Panc1 (cell line): ENCODE data around the gene SLC10A7.

Experiments used
- POLR2AphosphoS5 ChIP-seq: IDR thresholded peaks from 2 replicates; pipeline ENCODE4 v1.6.1; 2012; ENCODE audit warnings: mild to moderate bottlenecking, low read depth, low read length, moderate library complexity
- SIN3A ChIP-seq: IDR thresholded peaks from 2 replicates; pipeline ENCODE4 v1.6.1; 2012; ENCODE audit warnings: low read depth, mild to moderate bottlenecking, low read length, moderate library complexity, borderline replicate concordance; ENCODE audit not compliant: insufficient read depth
- TCF7L2 ChIP-seq: IDR thresholded peaks from 2 replicates; pipeline ENCODE4 v1.6.1; 2011; ENCODE audit warnings: mild to moderate bottlenecking, low read depth, low read length, inconsistent platforms
- TF ChIP-seq, protein P1 (sequence below): fragments of 450-650 bp; IDR thresholded peaks from 2 replicates; pipeline ENCODE4 v1.5.1; 2017; ENCODE audit warnings: mild to moderate bottlenecking
- TF ChIP-seq, protein P2 (sequence below), 2 experiments: IDR thresholded peaks; 2 replicates each; pipeline ENCODE4 v1.6.1; 2011 to 2012; ENCODE audit warnings: low read depth in 2 of 2, control low read depth in 1 of 2, low read length in 1 of 2, mild to moderate bottlenecking in 1 of 2, moderate library complexity in 1 of 2; ENCODE audit not compliant: insufficient read depth in 1 of 2

DNA sequence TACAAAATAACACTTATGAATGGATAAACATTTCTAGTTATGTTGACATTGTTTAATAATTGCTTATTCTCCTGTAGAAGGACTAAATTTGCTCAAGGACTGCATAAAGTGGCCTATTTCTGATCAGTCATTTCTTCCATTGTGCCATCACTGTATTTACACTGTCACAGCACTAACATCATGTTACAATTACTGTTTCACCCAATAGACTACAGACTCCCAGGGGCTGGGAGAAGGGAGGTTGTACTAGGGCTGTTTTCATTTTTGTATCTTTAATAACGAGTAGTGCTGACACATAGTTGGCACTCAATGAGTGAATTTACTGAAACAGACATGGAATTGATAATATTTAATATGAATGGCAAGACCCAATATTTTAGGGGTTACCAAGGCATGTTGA, 139.5 kb downstream of the SLC10A7 start:
- TF ChIP-seq, protein P1, sequence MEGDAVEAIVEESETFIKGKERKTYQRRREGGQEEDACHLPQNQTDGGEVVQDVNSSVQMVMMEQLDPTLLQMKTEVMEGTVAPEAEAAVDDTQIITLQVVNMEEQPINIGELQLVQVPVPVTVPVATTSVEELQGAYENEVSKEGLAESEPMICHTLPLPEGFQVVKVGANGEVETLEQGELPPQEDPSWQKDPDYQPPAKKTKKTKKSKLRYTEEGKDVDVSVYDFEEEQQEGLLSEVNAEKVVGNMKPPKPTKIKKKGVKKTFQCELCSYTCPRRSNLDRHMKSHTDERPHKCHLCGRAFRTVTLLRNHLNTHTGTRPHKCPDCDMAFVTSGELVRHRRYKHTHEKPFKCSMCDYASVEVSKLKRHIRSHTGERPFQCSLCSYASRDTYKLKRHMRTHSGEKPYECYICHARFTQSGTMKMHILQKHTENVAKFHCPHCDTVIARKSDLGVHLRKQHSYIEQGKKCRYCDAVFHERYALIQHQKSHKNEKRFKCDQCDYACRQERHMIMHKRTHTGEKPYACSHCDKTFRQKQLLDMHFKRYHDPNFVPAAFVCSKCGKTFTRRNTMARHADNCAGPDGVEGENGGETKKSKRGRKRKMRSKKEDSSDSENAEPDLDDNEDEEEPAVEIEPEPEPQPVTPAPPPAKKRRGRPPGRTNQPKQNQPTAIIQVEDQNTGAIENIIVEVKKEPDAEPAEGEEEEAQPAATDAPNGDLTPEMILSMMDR: no peak
- TF ChIP-seq, protein P2, sequence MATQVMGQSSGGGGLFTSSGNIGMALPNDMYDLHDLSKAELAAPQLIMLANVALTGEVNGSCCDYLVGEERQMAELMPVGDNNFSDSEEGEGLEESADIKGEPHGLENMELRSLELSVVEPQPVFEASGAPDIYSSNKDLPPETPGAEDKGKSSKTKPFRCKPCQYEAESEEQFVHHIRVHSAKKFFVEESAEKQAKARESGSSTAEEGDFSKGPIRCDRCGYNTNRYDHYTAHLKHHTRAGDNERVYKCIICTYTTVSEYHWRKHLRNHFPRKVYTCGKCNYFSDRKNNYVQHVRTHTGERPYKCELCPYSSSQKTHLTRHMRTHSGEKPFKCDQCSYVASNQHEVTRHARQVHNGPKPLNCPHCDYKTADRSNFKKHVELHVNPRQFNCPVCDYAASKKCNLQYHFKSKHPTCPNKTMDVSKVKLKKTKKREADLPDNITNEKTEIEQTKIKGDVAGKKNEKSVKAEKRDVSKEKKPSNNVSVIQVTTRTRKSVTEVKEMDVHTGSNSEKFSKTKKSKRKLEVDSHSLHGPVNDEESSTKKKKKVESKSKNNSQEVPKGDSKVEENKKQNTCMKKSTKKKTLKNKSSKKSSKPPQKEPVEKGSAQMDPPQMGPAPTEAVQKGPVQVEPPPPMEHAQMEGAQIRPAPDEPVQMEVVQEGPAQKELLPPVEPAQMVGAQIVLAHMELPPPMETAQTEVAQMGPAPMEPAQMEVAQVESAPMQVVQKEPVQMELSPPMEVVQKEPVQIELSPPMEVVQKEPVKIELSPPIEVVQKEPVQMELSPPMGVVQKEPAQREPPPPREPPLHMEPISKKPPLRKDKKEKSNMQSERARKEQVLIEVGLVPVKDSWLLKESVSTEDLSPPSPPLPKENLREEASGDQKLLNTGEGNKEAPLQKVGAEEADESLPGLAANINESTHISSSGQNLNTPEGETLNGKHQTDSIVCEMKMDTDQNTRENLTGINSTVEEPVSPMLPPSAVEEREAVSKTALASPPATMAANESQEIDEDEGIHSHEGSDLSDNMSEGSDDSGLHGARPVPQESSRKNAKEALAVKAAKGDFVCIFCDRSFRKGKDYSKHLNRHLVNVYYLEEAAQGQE (IDR thresholded peaks at IDR 0.05; ENCODE audit: insufficient read depth in 1 of 2, low read depth in 2 of 2, low read length in 1 of 2): no peak
- TF ChIP-seq TCF7L2 (no peak), POLR2AphosphoS5 (no peak), SIN3A (no peak)
